GM12801 (cell line): ENCODE data around the gene BOLA3.

ENCODE experiments used
- TF ChIP-seq, protein P1 (sequence below): IDR thresholded peaks from one replicate; pipeline ENCODE4 v1.5.1; 2011; ENCODE audit warnings: control low read depth; ENCODE audit not compliant: insufficient read length; ENCODE audit errors: extremely low read depth

Gene BOLA3

DNA sequence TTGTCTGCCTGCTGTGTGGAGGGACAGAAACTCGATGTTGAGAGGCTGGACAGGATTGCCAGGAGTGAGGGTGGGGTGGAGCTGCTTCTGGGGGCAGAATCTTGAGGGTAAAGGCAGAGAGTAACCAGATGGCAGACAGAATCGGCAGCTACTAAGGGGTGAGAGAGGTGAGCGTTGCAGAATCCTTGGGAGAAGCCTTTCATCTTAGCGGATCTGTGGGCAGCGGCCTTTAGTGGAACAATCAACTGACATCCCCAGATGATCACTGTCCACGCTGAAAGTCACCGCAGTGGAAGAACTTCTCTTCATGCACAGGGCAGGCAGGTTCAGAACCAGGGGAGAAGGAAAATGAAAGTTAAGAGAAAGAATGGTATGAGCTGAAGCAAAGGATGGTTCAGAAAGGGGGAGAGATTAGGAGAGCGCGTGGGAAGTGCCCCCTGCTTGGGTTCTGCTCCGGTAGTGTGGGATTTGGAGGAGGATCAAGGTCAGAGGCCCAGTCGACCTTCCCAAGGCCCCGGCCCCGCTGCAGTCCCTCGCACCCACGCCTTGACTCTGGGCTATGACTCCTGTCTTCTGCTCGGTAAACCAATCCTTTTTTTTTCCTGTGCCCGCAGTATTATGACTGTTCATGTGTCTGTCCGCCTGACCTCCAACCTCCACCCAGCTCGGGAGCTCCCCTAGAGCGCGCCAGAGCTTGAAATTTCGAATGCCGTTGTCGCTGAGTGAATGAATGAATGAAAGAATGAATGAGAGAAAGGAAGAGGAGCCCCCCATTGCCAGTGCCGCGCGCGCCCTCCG, 584 bp downstream of the BOLA3 start:
- TF ChIP-seq, protein P1, sequence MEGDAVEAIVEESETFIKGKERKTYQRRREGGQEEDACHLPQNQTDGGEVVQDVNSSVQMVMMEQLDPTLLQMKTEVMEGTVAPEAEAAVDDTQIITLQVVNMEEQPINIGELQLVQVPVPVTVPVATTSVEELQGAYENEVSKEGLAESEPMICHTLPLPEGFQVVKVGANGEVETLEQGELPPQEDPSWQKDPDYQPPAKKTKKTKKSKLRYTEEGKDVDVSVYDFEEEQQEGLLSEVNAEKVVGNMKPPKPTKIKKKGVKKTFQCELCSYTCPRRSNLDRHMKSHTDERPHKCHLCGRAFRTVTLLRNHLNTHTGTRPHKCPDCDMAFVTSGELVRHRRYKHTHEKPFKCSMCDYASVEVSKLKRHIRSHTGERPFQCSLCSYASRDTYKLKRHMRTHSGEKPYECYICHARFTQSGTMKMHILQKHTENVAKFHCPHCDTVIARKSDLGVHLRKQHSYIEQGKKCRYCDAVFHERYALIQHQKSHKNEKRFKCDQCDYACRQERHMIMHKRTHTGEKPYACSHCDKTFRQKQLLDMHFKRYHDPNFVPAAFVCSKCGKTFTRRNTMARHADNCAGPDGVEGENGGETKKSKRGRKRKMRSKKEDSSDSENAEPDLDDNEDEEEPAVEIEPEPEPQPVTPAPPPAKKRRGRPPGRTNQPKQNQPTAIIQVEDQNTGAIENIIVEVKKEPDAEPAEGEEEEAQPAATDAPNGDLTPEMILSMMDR: no peak

DNA sequence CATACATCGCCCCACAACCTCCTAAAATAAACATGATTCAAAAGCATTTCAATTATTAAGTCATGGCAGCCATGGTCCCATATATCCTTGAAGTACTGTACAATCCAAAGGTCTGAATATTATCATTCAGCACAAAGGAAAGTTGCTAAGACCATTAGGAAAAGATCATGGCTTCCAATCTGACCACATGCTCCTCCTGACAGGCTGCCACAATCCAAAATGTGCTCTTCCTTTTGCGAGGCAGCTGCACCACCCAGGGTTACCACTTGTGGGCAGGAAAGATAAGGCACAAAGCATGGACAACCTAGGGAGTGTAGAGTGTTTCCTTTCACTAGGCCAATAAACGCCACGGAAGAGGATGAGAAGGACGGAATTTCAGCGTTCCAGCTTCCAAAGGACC, 5.4 kb downstream of the BOLA3 start:
- TF ChIP-seq, protein P1: no peak

DNA sequence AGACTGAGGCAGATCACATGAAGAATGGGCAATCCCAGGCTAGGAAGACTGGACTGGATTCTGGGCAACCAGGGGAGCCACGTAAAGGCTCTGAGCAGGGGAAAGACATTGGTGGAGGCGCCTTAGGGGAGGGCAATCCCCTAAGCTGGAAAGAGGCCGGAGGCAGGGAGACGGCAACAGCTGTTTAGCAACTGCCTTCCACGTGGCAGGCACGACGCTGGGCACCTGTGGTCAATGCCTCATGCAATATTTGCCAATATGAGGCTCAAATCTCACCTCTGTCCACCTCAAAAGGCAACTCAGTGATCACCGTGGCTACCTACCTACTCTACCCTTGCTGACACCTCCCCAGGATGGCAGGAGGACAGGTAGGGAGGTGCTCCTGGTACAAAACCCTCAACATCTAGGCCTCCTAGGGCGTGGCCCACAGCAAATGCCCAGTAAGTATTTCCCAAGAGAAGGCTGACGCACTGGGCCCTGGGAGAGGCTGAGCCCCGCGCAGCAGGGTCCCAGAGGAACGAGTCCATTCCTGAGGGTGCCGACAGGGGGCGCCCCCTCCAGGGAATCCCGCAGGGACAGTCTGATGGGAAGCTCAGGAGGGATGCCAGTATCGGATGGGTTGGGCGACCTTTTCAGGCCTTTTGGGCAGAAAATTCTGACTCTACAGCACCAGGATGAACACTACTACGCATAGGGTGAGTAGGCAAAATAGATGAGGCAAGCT, 8.9 kb downstream of the BOLA3 start:
- TF ChIP-seq, protein P1: no peak

DNA sequence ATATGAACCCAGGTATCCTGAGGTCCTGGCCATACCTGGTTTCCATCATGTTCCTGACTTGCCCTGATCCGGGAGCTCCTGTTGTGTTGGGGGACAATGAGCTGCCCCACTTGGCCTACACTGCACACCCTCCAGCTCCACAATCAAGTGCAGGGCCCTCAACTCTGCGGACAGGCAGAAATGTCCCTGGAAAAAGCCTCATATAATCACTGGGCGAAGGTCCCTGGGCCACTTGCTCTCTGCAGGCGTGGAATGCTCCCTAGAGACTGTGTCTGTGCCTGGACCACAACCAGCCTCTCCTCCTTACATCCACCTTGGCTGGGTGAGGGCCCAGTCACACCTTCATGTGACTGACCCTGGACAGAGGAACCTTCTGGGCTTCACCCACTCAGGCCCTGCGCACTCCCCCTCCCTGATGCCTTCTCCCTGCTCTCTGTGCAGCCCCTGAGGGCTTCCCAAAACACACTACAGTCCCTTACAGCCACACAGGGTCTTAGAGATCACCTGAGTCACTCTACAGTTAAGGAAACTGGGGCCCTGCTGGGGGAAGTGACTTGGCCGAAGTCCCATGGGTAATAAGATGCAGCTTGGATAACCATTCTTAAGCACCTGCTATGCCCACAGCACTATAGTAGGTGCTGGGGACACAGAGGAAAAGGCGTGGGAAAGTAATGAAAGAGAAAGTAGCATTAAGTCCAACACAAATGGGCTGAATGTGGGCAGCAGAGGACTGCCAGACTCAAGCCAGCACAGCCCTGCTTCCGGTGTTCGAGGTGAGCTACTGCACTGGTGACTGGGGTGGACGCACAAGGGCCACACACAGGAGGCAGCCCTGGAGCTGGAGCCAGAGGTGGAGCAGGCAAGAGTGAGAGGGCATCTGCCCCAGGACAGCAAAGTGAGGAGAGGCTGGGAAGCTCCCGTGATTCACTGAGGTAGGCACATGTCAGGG, 9.8 kb downstream of the BOLA3 start:
- TF ChIP-seq, protein P1: no peak

DNA sequence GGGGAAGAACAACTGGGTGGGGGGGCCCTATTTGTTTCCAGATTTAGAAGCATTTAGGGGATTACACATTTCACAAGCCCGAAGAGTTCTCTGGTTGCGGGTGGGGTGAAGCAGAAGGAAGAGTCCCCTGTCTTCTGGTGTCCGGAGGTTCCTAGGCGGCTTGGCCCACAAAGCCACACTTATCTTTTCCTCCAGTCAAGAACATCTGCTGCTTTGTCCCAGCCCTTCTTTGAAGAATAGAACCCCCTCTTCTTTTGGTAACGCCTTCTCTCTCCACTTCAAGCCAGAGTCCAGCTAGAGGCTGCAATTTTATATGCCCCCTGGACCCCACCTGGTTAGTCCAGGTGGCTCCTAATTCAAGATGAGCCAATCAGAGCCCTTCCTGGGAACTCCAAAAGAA, 15.8 kb downstream of the BOLA3 start:
- TF ChIP-seq, protein P1: no peak

DNA sequence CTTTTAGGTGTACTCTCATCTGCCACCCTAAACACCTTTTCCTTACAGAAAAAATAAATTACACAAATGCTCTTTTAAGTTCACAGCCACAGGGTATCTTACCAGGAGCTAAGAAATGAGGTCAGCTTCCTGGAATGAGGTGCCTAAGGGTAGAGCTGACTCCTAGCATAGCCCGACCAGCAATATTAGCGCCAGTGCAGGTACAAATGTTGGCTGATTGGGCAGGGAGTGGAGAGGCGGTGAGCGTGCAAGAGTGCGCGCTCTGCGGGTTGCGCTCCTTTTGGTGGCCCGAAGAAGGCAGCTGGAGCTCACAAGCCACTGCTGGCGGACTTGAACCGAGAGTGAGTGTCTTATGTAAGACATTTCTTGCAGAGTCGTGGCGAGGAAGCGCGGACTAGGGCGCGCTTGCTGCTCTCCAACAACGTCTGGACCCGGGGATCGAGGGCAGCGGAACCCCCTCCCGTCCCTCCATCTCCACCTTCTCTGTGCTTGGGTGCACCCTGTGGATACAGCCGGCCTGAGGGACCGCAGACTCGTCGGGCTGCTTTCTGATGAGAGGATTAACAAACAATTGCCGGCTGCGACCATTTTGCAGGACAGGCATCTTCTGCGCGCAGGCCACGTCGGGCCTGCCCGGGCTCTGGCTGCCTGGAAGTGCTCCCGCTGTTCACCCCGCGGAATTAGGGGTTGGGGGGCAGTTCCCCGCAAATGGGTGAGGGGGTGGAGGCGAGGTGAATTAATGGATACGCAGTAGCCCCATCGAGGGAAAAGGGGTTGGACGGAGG, 17.3 kb downstream of the BOLA3 start:
- TF ChIP-seq, protein P1: no peak

DNA sequence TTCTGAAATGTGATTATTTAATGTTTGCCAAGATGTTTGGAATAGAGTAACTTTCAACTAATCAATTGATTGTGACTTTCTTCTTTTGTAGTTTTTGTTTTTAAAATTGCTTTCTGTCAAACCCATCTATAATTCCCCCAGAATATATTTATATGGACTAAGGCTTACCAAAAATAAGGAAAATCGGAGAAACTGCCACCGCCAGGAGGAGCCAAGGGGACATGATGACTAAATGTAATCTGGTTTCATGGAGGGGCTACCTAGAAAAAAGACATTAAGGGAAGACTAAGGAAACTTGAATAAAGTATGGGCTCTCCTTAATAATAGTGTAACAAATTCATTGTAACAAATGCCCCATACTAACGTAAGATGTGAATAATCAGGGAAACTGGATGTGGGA, 19.5 kb downstream of the BOLA3 start:
- TF ChIP-seq, protein P1: no peak
